Activated CD4-positive, alpha-beta T cell treated with anti-CD3 and anti-CD28 coated beads, Interleukin-2, amount 10 ng/mL, durations not matched to agents 7 days and 5 days (primary cell): ENCODE measurements around the gene TGM5. TPM values are rescaled to one million over a fixed set of nuclear protein-coding genes. Genes with fewer than 3 reads are reported as not detected.

Experiments
- CTCF ChIA-PET: fragments of 350-600 bp; sonication (Branson Sonifier 250); formaldehyde crosslinking; loops from one replicate; lab custom pipeline; 2021; ENCODE audit warnings: antibody characterized with exemption; lab: Charles Lee
- POLR2A ChIA-PET: fragments of 350-600 bp; sonication (Branson Sonifier 250); formaldehyde crosslinking; loops from one replicate; lab custom pipeline; 2021; ENCODE audit warnings: antibody characterized with exemption; lab: Charles Lee
- DNase-seq: peaks from one replicate; pipeline ENCODE4 v3.0.0-alpha.2; 2020
- H3K27ac Mint-ChIP-seq: one replicate; pipeline ENCODE4 v1.8.0; 2021; ENCODE audit warnings: mild to moderate bottlenecking, moderate library complexity, mixed read lengths
- H3K27me3 Mint-ChIP-seq: one replicate; pipeline ENCODE4 v1.8.0; 2021; ENCODE audit warnings: mixed read lengths
- H3K36me3 Mint-ChIP-seq: one replicate; pipeline ENCODE4 v1.8.0; 2021; ENCODE audit warnings: low read depth, mixed read lengths
- H3K4me1 Mint-ChIP-seq: one replicate; pipeline ENCODE4 v1.8.0; 2021; ENCODE audit warnings: mixed read lengths
- H3K4me3 Mint-ChIP-seq: one replicate; pipeline ENCODE4 v1.8.0; 2021; ENCODE audit warnings: mild to moderate bottlenecking, moderate library complexity, mixed read lengths
- H3K9me3 Mint-ChIP-seq: one replicate; pipeline ENCODE4 v1.8.0; 2021; ENCODE audit warnings: mixed read lengths
- total RNA-seq, 2 experiments: library from RNA; stranded (reverse); gene quantifications; one replicate each; pipeline ENCODE4 v1.2.3, GENCODE V29; 2021

TGM5 gene
- total RNA-seq, 2 experiments from 2014 or later, result not detected

DNA sequence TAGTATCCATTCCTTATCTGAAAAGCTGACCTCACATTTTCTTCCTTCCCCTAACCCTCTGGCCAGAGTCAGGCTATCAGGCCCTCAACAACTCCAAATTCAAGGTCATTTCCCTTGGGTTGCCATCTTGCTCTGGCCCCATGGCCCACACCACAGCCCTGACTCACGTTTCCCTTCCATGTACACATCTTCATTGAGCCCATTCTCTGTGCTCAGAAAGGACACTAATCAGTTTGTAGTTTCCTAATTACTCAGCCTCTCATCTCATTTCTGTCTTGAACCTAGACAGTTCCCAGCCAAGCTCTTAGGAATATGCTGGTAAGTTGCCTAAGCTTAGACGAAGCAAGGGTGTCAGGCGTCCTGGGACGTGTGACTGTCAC lies 14.9 kb downstream of the TGM5 start:
- CTCF ChIA-PET, result interaction anchor here (1.0 to 1.5 kb wide), 2 partner anchors 8 to 23 kb away, joined by 3 to 4 read pairs; no protein-coding TSS in a partner anchor
- DNase-seq, result no peak
- POLR2A ChIA-PET, result no interaction called here
- no peak overlapping the region for H3K4me3 Mint-ChIP-seq
- peaks cover 2% of the 10 kb centered on the region for H3K27me3 Mint-ChIP-seq
- no peaks in the 10 kb centered on the region for H3K9me3 Mint-ChIP-seq
- peaks cover 30% of the 10 kb centered on the region for H3K4me1 Mint-ChIP-seq
- H3K27ac Mint-ChIP-seq, result peak overlapping the region; percentile 82
- no peaks in the 10 kb centered on the region for H3K36me3 Mint-ChIP-seq

DNA sequence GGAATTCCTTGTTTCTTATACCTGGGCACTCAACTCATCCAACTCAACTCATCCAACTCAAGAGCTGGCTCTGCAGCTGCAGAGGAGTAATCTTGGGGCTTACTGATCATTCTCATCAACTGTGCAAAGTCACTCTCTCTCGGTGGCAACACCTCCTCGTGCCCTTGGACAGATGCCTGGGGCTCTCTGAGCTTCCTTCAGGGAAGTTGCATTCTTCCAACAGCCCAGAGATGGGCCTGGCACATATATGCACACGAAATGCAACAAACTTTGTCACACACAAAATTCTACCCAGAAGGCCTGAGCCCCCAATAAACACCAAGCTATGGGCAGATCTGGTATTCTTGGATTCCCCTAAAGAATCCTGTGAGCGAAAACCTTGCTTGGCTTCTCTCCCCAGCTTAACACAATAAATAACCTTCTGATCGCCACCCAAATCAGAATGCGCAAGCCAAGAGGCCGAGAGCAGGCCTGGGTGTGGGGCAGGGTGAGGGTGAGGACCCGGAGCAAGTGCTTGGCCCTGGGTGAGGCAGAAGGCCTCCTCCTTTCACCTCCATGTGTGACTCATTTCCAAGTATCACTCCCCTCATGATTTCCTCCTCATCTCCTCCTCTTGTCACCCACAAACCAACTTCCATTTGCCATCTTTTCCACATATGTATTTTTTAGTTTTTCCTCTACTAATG lies 15.4 kb downstream of the TGM5 start:
- H3K27me3 Mint-ChIP-seq, result peaks cover 5% of the 10 kb centered on the region
- no peaks in the 10 kb centered on the region for H3K36me3 Mint-ChIP-seq
- H3K9me3 Mint-ChIP-seq, result no peaks in the 10 kb centered on the region
- DNase-seq, result no peak
- CTCF ChIA-PET, result interaction anchor here (1.0 to 1.5 kb wide), 5 partner anchors 9 to 47 kb away, joined by 3 to 4 read pairs (median 3); no protein-coding TSS in a partner anchor
- no peak overlapping the region for H3K4me3 Mint-ChIP-seq
- peaks cover 30% of the 10 kb centered on the region for H3K4me1 Mint-ChIP-seq
- H3K27ac Mint-ChIP-seq, result peak overlapping the region; percentile 82
- POLR2A ChIA-PET, result no interaction called here

DNA sequence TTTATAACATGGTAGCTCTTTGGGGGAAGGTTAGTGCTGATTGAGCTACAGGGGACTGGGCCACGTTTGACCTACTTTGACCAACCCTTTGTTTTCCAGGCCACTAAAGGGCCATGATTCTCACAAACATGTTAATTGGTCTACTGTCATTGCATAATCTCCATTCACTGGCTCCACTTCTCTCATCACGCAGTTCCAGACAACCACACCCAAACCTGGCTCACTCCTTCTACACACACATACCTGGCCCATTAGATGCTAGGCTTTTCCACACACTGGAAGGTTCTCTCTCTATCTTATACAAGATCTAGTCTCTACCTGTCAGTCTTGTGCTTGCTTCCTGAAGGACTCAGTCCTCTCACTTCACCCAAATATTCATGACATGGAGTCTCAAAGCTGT lies 15.9 kb downstream of the TGM5 start:
- peak overlapping the region; percentile 26 for H3K27ac Mint-ChIP-seq
- ChIA-PET POLR2A (no interaction called here), CTCF (interaction anchor here (0.7 to 1.5 kb wide), 6 partner anchors 10 to 239 kb away, joined by 3 to 4 read pairs (median 3); no protein-coding TSS in a partner anchor)
- DNase-seq, result no peak
- no peaks in the 10 kb centered on the region for H3K9me3 Mint-ChIP-seq
- no peaks in the 10 kb centered on the region for H3K36me3 Mint-ChIP-seq
- no peak overlapping the region for H3K4me3 Mint-ChIP-seq
- H3K4me1 Mint-ChIP-seq, result peaks cover 30% of the 10 kb centered on the region
- peaks cover 9% of the 10 kb centered on the region for H3K27me3 Mint-ChIP-seq

DNA sequence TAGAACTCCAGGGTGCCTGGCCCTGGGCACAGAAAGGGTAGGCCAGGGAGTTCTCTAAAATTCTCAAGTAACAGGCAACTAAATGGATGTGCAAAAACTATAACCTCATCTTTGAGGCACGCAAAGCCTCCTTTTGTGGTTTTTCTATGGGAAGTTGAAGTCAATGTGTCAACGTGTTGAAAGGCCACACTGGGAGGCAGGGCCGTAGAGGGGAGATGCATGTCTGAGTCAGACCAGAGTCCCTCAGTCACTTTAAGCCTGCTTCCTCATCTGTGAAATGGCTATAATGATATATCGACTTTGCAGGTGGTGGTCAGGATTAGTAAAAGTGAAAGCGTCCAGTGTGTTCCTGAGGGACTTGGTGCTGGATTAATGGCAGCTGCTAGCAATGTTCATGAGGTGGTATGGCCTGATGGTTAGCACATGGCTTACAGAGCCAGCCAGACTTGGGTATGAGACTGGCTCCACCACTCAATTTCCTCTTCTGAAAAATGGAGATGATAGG lies 17.0 kb downstream of the TGM5 start:
- peaks cover 30% of the 10 kb centered on the region for H3K4me1 Mint-ChIP-seq
- no peaks in the 10 kb centered on the region for H3K36me3 Mint-ChIP-seq
- DNase-seq, result peak; percentile 19
- H3K9me3 Mint-ChIP-seq, result no peaks in the 10 kb centered on the region
- peaks cover 14% of the 10 kb centered on the region for H3K27me3 Mint-ChIP-seq
- H3K27ac Mint-ChIP-seq, result peak overlapping the region; percentile 47
- ChIA-PET CTCF (no interaction called here), POLR2A (interaction anchor here (0.5 kb wide), 1 partner anchor 1389 kb away, joined by 6 read pairs; no protein-coding TSS in a partner anchor)
- H3K4me3 Mint-ChIP-seq, result no peak overlapping the region

DNA sequence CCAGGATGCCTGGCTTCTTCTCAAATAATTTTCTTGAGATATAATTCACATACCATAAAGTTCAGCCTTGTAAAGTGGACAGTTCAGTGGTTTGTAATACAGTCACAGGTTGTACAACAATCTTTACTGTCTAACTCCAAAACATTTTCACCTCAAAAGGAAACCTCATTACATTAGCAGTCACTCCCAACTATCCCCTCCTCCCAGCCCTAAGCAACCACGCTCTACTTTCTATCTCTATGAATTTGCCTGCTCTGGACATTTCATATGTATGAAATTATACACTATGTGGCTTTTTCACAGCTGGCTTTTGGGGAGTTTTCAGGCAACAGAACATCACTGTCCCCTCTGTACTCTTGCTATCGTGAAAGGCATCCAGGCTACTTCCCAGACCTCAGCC lies 17.5 kb downstream of the TGM5 start:
- no peak for DNase-seq
- ChIA-PET CTCF (no interaction called here), POLR2A (no interaction called here)
- Mint-ChIP-seq H3K4me3 (no peak overlapping the region), H3K27ac (peak overlapping the region; percentile 47), H3K4me1 (peaks cover 30% of the 10 kb centered on the region), H3K9me3 (no peaks in the 10 kb centered on the region), H3K27me3 (peaks cover 12% of the 10 kb centered on the region), H3K36me3 (no peaks in the 10 kb centered on the region)

DNA sequence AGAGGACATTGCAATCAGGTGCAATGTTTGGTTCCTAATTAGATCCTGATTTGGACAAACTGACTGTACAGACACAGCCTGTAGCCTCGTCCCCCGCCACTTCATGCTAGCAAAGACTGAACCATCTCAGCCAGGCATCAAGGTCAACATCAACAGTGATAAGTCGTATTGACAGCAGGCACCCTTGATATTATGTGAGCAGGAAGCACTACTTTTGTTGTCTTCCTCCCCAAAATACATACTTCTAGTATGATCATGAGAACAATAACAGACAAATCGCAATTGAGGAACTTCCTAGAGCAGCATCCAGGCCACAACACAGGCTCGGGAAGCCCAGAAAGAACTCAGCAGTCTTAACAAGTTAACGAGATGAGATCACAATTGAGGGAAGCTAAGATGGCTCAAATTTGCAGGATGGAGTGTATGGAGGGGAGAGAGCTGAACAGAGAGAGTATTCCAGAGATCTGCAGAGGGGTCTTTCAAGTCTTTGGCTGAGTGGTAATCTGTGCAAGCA lies 20.4 kb downstream of the TGM5 start:
- Mint-ChIP-seq H3K36me3 (no peaks in the 10 kb centered on the region), H3K27ac (no peak overlapping the region), H3K27me3 (peaks cover 12% of the 10 kb centered on the region), H3K4me1 (peaks cover 21% of the 10 kb centered on the region), H3K9me3 (no peaks in the 10 kb centered on the region), H3K4me3 (no peak overlapping the region)
- CTCF ChIA-PET, result interaction anchor here (0.7 kb wide), 2 partner anchors 11 to 21 kb away, joined by 3 read pairs; no protein-coding TSS in a partner anchor
- POLR2A ChIA-PET, result no interaction called here
- no peak for DNase-seq

DNA sequence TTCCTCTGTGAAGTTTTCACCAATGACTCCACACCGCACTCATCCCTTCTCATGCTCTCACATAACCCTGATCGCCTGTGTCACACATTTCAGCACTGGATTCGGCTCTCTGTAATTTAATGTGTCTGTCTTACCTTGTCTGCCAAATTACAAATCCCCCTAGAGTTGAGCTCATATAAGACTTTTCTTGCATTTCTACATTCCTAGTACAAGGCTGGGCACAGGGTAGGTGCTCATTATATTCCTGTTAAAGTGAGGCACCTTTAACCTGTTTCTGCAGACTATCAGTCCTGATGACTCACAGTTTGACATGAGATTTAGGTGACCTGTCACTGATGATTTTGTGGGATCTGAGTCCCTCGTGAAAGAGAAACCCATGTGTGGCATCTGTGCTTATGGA lies 22.6 kb downstream of the TGM5 start:
- no peaks in the 10 kb centered on the region for H3K9me3 Mint-ChIP-seq
- CTCF ChIA-PET, result interaction anchor here (1.3 kb wide), 1 partner anchor 19 kb away, joined by 3 read pairs; no protein-coding TSS in a partner anchor

DNA sequence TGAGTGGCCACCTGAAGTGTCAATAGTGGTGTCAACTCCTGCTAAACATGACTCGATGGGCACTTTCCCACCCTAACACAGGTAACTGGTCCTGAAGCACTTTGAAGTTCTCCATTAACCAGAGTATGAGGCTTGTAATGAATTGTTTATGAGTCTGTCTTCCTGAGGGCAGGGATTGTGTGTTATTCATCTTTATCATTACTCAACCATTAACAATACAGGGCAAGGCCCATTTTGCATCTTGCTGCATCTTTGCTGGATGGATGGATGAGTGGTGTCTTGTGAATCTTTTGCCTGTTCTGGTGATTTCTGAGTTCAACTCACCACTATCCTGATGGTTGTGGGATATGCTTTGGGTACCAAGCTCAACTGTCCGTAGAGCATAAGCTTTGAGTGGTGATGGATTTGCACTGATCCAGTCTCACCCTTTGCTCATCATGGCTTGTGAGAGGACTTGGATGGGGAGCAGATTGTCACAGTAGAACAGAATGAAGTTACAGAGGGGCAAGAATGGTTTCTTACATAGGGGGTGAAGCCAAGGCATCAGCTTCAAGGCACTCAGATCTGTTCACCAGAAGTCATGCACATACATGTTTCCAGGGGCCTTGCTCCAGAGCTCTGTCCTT lies 23.6 kb downstream of the TGM5 start:
- peaks cover 12% of the 10 kb centered on the region for H3K27me3 Mint-ChIP-seq
- DNase-seq, result no peak
- no peaks in the 10 kb centered on the region for H3K36me3 Mint-ChIP-seq
- H3K9me3 Mint-ChIP-seq, result no peaks in the 10 kb centered on the region
- peaks cover 17% of the 10 kb centered on the region for H3K4me1 Mint-ChIP-seq
- no peak overlapping the region for H3K4me3 Mint-ChIP-seq
- ChIA-PET POLR2A (interaction anchor here (0.6 kb wide), 1 partner anchor 62 kb away, joined by 3 read pairs; no protein-coding TSS in a partner anchor), CTCF (interaction anchor here (0.7 to 1.3 kb wide), 3 partner anchors 10 to 18 kb away, joined by 3 read pairs; no protein-coding TSS in a partner anchor)
- H3K27ac Mint-ChIP-seq, result no peak overlapping the region

More for the DNA sequence above, 22.6 kb downstream of the TGM5 start:
- no peaks in the 10 kb centered on the region for H3K36me3 Mint-ChIP-seq
- POLR2A ChIA-PET, result no interaction called here
- H3K27ac Mint-ChIP-seq, result no peak overlapping the region
- DNase-seq, result no peak
- H3K27me3 Mint-ChIP-seq, result peaks cover 12% of the 10 kb centered on the region
- H3K4me3 Mint-ChIP-seq, result no peak overlapping the region
- peaks cover 15% of the 10 kb centered on the region for H3K4me1 Mint-ChIP-seq

DNA sequence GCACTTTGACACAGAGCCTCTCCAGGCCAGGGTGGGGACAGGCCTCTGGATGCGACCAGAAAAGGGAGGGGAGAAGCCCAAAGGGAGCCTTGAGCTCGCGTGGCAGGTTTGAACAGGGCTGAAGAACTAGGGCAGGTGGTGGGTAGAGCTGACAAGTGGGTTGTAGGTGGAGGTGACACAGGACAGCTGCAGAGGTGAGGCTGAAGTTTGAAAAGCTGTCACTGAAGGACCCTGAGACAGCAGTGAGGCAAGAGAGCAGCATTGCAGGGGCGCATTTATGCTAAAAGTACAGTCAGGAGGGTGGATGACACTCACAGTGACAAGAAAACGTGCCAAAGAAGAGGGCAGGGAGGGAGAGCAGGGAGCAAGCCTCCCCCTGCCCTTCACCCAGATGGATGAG lies 24.1 kb downstream of the TGM5 start:
- no peak overlapping the region for H3K4me3 Mint-ChIP-seq
- CTCF ChIA-PET, result interaction anchor here (0.7 to 0.9 kb wide), 3 partner anchors 10 to 14 kb away, joined by 3 to 4 read pairs (median 3); no protein-coding TSS in a partner anchor
- POLR2A ChIA-PET, result interaction anchor here (0.6 kb wide), 1 partner anchor 62 kb away, joined by 3 read pairs; no protein-coding TSS in a partner anchor
- peaks cover 12% of the 10 kb centered on the region for H3K27me3 Mint-ChIP-seq
- no peak for DNase-seq
- H3K4me1 Mint-ChIP-seq, result peaks cover 17% of the 10 kb centered on the region
- H3K9me3 Mint-ChIP-seq, result no peaks in the 10 kb centered on the region
- no peak overlapping the region for H3K27ac Mint-ChIP-seq
- H3K36me3 Mint-ChIP-seq, result no peaks in the 10 kb centered on the region

DNA sequence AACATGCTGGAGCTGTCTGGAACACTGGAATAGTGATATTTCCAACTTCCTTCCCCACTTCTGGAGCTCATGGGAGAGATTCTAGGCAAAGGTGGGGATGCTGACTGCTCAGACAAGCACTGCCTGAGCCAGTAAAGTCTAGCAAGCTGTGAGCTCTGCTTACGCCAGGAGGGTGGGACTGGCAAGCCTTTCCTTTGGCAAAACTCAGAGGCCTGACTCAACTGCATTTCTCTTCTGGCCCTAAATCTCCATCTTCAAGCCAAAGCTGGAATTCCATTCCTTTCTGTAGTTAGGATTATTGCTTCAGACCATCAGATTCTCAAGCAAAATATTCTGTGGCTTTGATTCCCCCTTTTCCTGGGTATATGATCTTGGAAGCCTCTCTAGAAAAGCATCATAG lies 25.6 kb downstream of the TGM5 start:
- DNase-seq, result no peak
- Mint-ChIP-seq H3K36me3 (no peaks in the 10 kb centered on the region), H3K9me3 (no peaks in the 10 kb centered on the region), H3K27ac (no peak overlapping the region), H3K27me3 (peaks cover 7% of the 10 kb centered on the region), H3K4me1 (peaks cover 17% of the 10 kb centered on the region), H3K4me3 (no peak overlapping the region)
- POLR2A ChIA-PET, result no interaction called here
- CTCF ChIA-PET, result interaction anchor here (0.7 to 1.3 kb wide), 5 partner anchors 8 to 26 kb away, joined by 3 to 4 read pairs (median 3); partner anchors contain the start of gene TGM5

DNA sequence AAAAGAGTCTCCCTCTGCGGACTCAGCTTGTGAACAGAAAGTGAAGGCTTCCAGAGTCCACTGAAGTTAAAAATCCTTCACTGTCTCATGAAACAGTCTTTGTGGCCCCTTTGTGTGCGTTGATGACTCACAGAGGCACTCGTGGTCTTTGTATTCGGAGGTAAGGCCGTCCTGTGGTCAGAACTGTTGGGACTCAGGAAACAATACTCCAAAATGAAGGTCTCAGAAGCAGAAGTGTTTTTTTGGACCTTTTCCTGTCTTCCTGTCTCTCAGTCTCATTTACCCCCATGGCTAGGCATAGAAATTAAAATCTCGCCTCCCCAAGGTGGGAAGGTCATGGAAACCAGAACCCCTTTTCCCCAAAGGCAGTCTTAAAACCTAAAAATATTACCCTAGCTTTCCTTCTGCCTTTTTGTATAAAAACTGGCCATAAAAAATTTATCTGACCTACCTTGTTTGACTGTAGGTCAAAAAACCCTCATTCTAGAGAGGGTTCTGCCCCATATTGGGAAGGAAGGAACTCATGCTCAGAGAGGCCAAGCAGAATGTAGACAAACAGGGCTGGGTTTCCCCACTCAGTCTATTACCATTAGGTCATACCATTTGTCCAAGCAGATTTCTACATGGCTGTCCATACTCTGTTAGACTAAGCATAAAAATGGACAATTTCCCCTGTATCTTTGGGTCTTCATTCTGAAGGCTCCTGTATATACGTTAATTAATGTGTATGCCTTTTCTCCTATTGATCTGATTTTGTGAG lies 26.8 kb downstream of the TGM5 start:
- H3K27ac Mint-ChIP-seq, result no peak overlapping the region
- H3K4me1 Mint-ChIP-seq, result peaks cover 17% of the 10 kb centered on the region
- POLR2A ChIA-PET, result no interaction called here

DNA sequence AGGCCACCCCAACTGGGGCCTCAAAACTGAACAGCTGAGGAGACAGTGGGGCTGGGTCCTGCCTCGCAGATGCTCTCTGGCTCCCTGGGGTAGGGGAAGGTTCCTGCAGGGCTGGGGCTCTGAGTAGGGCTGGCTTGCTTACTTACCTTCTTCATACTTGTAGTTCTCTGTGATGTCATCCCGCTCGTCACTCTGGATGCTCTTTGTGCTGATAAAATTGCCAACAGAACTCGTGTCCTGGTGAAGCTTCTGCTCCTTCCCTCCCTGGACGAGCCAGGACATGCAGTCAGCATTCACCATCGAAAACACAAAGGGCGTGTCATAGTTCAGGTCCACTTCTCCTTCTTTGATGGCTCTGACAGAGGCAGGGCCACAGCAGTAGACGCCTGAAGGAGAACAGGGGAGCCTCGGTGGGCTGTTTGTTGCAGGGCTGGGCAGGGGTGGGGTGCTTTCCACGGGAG lies 28.0 kb downstream of the TGM5 start:
- H3K9me3 Mint-ChIP-seq, result no peaks in the 10 kb centered on the region
- H3K4me1 Mint-ChIP-seq, result peaks cover 17% of the 10 kb centered on the region
- CTCF ChIA-PET, result interaction anchor here (1.5 kb wide), 1 partner anchor 47 kb away, joined by 7 read pairs; no protein-coding TSS in a partner anchor
- no peaks in the 10 kb centered on the region for H3K27me3 Mint-ChIP-seq
- H3K36me3 Mint-ChIP-seq, result no peaks in the 10 kb centered on the region
- DNase-seq, result no peak
- POLR2A ChIA-PET, result no interaction called here
- H3K4me3 Mint-ChIP-seq, result no peak overlapping the region
- H3K27ac Mint-ChIP-seq, result no peak overlapping the region

More for the DNA sequence above, 26.8 kb downstream of the TGM5 start:
- H3K36me3 Mint-ChIP-seq, result no peaks in the 10 kb centered on the region
- H3K27me3 Mint-ChIP-seq, result no peaks in the 10 kb centered on the region
- no peak for DNase-seq
- H3K4me3 Mint-ChIP-seq, result no peak overlapping the region
- CTCF ChIA-PET, result interaction anchor here (1.5 kb wide), 1 partner anchor 45 kb away, joined by 7 read pairs; no protein-coding TSS in a partner anchor
- H3K9me3 Mint-ChIP-seq, result no peaks in the 10 kb centered on the region
